ENCODE data around the gene SUGP1. TPM values are rescaled to one million over a fixed set of nuclear protein-coding genes. Genes with fewer than 3 reads are reported as not detected.

SUGP1 gene
- total RNA-seq, 2 donors from 2014 or later: 51.1 to 53.5 TPM

- Histone ChIP-seq H3K4me3 (no peak overlapping the region), H3K27ac (no peak overlapping the region), H3K9me3 (no peaks in the 10 kb centered on the region), H3K4me1 (replicated peaks) (no peaks in the 10 kb centered on the region), H3K27me3 (replicated peaks; ENCODE audit: insufficient read depth) (no peaks in the 10 kb centered on the region), H3K36me3 (peaks cover 3 to 14% of the 10 kb centered on the region in 2 donors)
- no peak for DNase-seq (ENCODE audit: low spot score)
- TF ChIP-seq POLR2A (IDR thresholded peaks at IDR 0.05) (no peak), POLR2AphosphoS5 (IDR thresholded peaks at IDR 0.05) (no peak), CTCF (IDR thresholded peaks at IDR 0.05) (no peak)
- WGBS: 92% methylated on average over 19 of the region's 19 CpGs
- intact Hi-C loops (cut with DNase I): no loop called here
Observed at GRCh38 chr19:19296953-19297689, 23.2 kb downstream of the SUGP1 start.

DNA sequence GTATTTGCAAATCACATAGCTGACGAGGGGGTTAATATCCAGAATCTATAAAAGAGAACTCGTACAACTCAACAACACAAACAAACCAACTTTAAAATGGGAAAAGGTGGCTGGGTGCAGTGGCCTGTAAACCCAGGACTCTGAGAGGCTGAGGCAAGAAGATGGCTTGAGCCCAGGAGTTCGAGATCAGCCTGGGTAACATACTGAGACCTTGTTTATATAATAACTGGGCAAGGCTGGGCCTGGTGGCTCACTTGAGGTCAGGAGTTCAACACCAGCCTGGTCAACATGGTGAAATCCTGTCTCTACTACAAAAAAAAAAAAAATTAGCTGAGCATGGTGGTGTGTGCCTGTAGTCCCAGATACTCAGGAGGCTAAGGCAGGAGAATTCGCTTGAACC is 25.4 kb downstream of the SUGP1 start:
- Histone ChIP-seq H3K4me1 (replicated peaks) (no peaks in the 10 kb centered on the region), H3K4me3 (no peak overlapping the region), H3K9me3 (no peaks in the 10 kb centered on the region), H3K27me3 (replicated peaks; ENCODE audit: insufficient read depth) (no peaks in the 10 kb centered on the region), H3K27ac (no peak overlapping the region), H3K36me3 (no peaks in the 10 kb centered on the region)
- intact Hi-C loops (cut with DNase I): no loop called here
- 79% methylated on average over 4 of the region's 4 CpGs for WGBS
- DNase-seq (ENCODE audit: low spot score): no peak
- TF ChIP-seq POLR2AphosphoS5 (IDR thresholded peaks at IDR 0.05) (no peak), CTCF (IDR thresholded peaks at IDR 0.05) (no peak), POLR2A (IDR thresholded peaks at IDR 0.05) (no peak)

DNA sequence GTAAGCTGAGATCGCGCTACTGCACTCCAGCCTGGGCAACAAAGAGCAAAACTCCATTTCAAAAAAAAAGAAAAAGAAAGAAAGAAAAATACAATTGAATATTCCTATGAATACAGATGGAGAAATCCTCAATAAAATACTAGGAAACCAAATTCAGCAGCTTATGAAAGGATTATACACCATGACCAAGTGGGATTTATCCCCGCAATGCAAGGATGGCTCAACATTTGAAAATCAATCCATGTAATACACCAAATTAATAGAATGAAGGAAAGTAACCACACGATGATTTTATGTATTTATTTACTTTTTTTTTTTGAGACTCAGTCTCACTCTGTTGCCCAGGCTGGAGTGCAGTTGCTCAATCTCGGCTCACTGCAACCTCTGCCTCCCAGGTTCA is 27.7 kb downstream of the SUGP1 start:
- no peaks in the 10 kb centered on the region for H3K27me3 ChIP-seq (replicated peaks; ENCODE audit: insufficient read depth)
- 98% methylated on average over 5 of the region's 5 CpGs for WGBS
- no peaks in the 10 kb centered on the region for H3K9me3 ChIP-seq
- no peak overlapping the region for H3K27ac ChIP-seq
- intact Hi-C loops (cut with DNase I): no loop called here
- H3K4me3 ChIP-seq: no peak overlapping the region
- H3K36me3 ChIP-seq: no peaks in the 10 kb centered on the region
- H3K4me1 ChIP-seq (replicated peaks): no peaks in the 10 kb centered on the region
- DNase-seq (ENCODE audit: low spot score): no peak
- TF ChIP-seq CTCF (IDR thresholded peaks at IDR 0.05) (no peak), POLR2AphosphoS5 (IDR thresholded peaks at IDR 0.05) (no peak), POLR2A (IDR thresholded peaks at IDR 0.05) (no peak)

GRCh38 chr19:19285686-19286085 is 34.6 kb downstream of the SUGP1 start:
- H3K27ac ChIP-seq: no peak overlapping the region
- H3K36me3 ChIP-seq: peaks cover 0 to 3% of the 10 kb centered on the region in 2 donors
- no peaks in the 10 kb centered on the region for H3K27me3 ChIP-seq (replicated peaks; ENCODE audit: insufficient read depth)
- H3K4me3 ChIP-seq: no peak overlapping the region
- no peak for DNase-seq (ENCODE audit: low spot score)
- H3K9me3 ChIP-seq: no peaks in the 10 kb centered on the region
- TF ChIP-seq POLR2AphosphoS5 (IDR thresholded peaks at IDR 0.05) (no peak), POLR2A (IDR thresholded peaks at IDR 0.05) (no peak), CTCF (IDR thresholded peaks at IDR 0.05) (no peak)
- H3K4me1 ChIP-seq (replicated peaks): no peaks in the 10 kb centered on the region
- intact Hi-C loops (cut with DNase I): no loop called here
- WGBS: 94% methylated on average over 10 of the region's 10 CpGs

- WGBS: 80% methylated on average over 16 of the region's 16 CpGs
- Histone ChIP-seq H3K36me3 (peaks cover 3 to 8% of the 10 kb centered on the region in 2 donors), H3K27me3 (replicated peaks; ENCODE audit: insufficient read depth) (no peaks in the 10 kb centered on the region)
Observed at GRCh38 chr19:19280561-19280960, 39.7 kb downstream of the SUGP1 start.

More at GRCh38 chr19:19280561-19280960, 39.7 kb downstream of the SUGP1 start:
- Histone ChIP-seq H3K9me3 (no peaks in the 10 kb centered on the region), H3K4me1 (replicated peaks) (no peaks in the 10 kb centered on the region), H3K27ac (no peak overlapping the region), H3K4me3 (no peak overlapping the region)
- TF ChIP-seq POLR2AphosphoS5 (IDR thresholded peaks at IDR 0.05): no peak
- TF ChIP-seq CTCF (IDR thresholded peaks at IDR 0.05): no peak
- no peak for TF ChIP-seq POLR2A (IDR thresholded peaks at IDR 0.05)
- intact Hi-C loops (cut with DNase I): no loop called here
- no peak for DNase-seq (ENCODE audit: low spot score)
